Measurements from ENCODE around the gene YES1. TPM values are rescaled to one million over a fixed set of nuclear protein-coding genes. Genes with fewer than 3 reads are reported as not detected.

The YES1 gene
- 48.5 TPM for total RNA-seq
- polyA plus RNA-seq (ENCODE audit: insufficient read depth, low read depth, low replicate concordance), result 12.6 TPM
- long read RNA-seq, donor 1, full-length matches to known transcripts, result 5 of 12 reads
- long read RNA-seq, donor 1, partial matches to known transcripts, result 7 of 12 reads
- long read RNA-seq, donor 1, other reads (novel, unspliced or antisense), result 0 of 12 reads
- long read RNA-seq, donor 2, full-length matches to known transcripts, result 9 of 9 reads
- long read RNA-seq, donor 2, partial matches to known transcripts, result 0 of 9 reads
- long read RNA-seq, donor 2, other reads (novel, unspliced or antisense), result 0 of 9 reads
- long read RNA-seq, donor 3, full-length matches to known transcripts, result 16 of 26 reads
- long read RNA-seq, donor 3, partial matches to known transcripts, result 10 of 26 reads
- long read RNA-seq, donor 3, other reads (novel, unspliced or antisense), result 0 of 26 reads
- long read RNA-seq, donor 4, full-length matches to known transcripts, result 14 of 14 reads
- long read RNA-seq, donor 4, partial matches to known transcripts, result 0 of 14 reads
- long read RNA-seq, donor 4, other reads (novel, unspliced or antisense), result 0 of 14 reads
- long read RNA-seq, donor 5, result 0 reads
- long read RNA-seq, donor 6, full-length matches to known transcripts, result 1 of 1 reads
- long read RNA-seq, donor 6, partial matches to known transcripts, result 0 of 1 reads
- long read RNA-seq, donor 6, other reads (novel, unspliced or antisense), result 0 of 1 reads
- long read RNA-seq, donor 7, full-length matches to known transcripts, result 23 of 38 reads
- long read RNA-seq, donor 7, partial matches to known transcripts, result 3 of 38 reads
- long read RNA-seq, donor 7, other reads (novel, unspliced or antisense), result 12 of 38 reads
- long read RNA-seq, donor 8, full-length matches to known transcripts, result 4 of 14 reads
- long read RNA-seq, donor 8, partial matches to known transcripts, result 10 of 14 reads
- long read RNA-seq, donor 8, other reads (novel, unspliced or antisense), result 0 of 14 reads
- long read RNA-seq, donor 9, full-length matches to known transcripts, result 2 of 8 reads
- long read RNA-seq, donor 9, partial matches to known transcripts, result 6 of 8 reads
- long read RNA-seq, donor 9, other reads (novel, unspliced or antisense), result 0 of 8 reads
- long read RNA-seq, donor 10, full-length matches to known transcripts, result 4 of 4 reads
- long read RNA-seq, donor 10, partial matches to known transcripts, result 0 of 4 reads
- long read RNA-seq, donor 10, other reads (novel, unspliced or antisense), result 0 of 4 reads

- FAIRE-seq (no peak), DNase-seq (peak in 4 of 5 donors; percentile 62 to 92 (median 88))
- Histone ChIP-seq H3K36me3 (ENCODE audit: control insufficient read depth in 2 of 3, insufficient read depth in 3 of 3, low read length in 3 of 3) (no peaks in the 10 kb centered on the region), H3K9ac (ENCODE audit: low read length in 3 of 3) (peak within 1 kb of the TSS; percentile 70 to 86 (median 83)), H3K27ac (ENCODE audit: low read depth in 2 of 2, low read length in 2 of 2) (peak within 1 kb of the TSS; percentile 92 to 96), H3K4me3 (ENCODE audit: low read length in 3 of 3) (peak within 1 kb of the TSS; percentile 86 to 91 (median 89)), H3K27me3 (ENCODE audit: control insufficient read depth, insufficient read depth, low read length) (no peaks in the 10 kb centered on the region), H3K9me3 (ENCODE audit: control insufficient read depth in 2 of 3, insufficient read depth in 1 of 3, low read length in 3 of 3) (no peaks in the 10 kb centered on the region), H3K4me1 (ENCODE audit: control insufficient read depth in 2 of 3, insufficient read depth in 2 of 3, low read depth in 1 of 3, low read length in 3 of 3) (peaks cover 0 to 10% (median 5%) of the 10 kb centered on the region in 3 donors)
- intact Hi-C loops (cut with DNase I), result no loop called here
- TF ChIP-seq, protein P1, sequence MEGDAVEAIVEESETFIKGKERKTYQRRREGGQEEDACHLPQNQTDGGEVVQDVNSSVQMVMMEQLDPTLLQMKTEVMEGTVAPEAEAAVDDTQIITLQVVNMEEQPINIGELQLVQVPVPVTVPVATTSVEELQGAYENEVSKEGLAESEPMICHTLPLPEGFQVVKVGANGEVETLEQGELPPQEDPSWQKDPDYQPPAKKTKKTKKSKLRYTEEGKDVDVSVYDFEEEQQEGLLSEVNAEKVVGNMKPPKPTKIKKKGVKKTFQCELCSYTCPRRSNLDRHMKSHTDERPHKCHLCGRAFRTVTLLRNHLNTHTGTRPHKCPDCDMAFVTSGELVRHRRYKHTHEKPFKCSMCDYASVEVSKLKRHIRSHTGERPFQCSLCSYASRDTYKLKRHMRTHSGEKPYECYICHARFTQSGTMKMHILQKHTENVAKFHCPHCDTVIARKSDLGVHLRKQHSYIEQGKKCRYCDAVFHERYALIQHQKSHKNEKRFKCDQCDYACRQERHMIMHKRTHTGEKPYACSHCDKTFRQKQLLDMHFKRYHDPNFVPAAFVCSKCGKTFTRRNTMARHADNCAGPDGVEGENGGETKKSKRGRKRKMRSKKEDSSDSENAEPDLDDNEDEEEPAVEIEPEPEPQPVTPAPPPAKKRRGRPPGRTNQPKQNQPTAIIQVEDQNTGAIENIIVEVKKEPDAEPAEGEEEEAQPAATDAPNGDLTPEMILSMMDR (IDR thresholded peaks at IDR 0.05; ENCODE audit: borderline replicate concordance, extremely low read depth, insufficient read depth), result no peak
Measured at GRCh38 chr18:811892-812375, at the start of gene YES1. TSS of gene YES1 (minus strand) at chr18:812242. CDS start at chr18:756827, 55,415 bp downstream.

- Histone ChIP-seq H3K27ac (ENCODE audit: low read depth in 2 of 2, low read length in 2 of 2) (no peak overlapping the region), H3K36me3 (ENCODE audit: control insufficient read depth in 2 of 3, insufficient read depth in 3 of 3, low read length in 3 of 3) (no peaks in the 10 kb centered on the region), H3K9ac (ENCODE audit: low read length in 3 of 3) (no peak overlapping the region), H3K4me1 (ENCODE audit: control insufficient read depth in 2 of 3, insufficient read depth in 2 of 3, low read depth in 1 of 3, low read length in 3 of 3) (no peaks in the 10 kb centered on the region), H3K9me3 (ENCODE audit: control insufficient read depth in 2 of 3, insufficient read depth in 1 of 3, low read length in 3 of 3) (no peaks in the 10 kb centered on the region), H3K27me3 (ENCODE audit: control insufficient read depth, insufficient read depth, low read length) (no peaks in the 10 kb centered on the region), H3K4me3 (ENCODE audit: low read length in 3 of 3) (no peak overlapping the region)
- intact Hi-C loops (cut with DNase I), result no loop called here
- DNase-seq (no peak), FAIRE-seq (no peak)
- TF ChIP-seq, protein P1 (IDR thresholded peaks at IDR 0.05; ENCODE audit: borderline replicate concordance, extremely low read depth, insufficient read depth), result no peak
Measured at GRCh38 chr18:857986-858385, 45.9 kb upstream of the YES1 start.

DNA sequence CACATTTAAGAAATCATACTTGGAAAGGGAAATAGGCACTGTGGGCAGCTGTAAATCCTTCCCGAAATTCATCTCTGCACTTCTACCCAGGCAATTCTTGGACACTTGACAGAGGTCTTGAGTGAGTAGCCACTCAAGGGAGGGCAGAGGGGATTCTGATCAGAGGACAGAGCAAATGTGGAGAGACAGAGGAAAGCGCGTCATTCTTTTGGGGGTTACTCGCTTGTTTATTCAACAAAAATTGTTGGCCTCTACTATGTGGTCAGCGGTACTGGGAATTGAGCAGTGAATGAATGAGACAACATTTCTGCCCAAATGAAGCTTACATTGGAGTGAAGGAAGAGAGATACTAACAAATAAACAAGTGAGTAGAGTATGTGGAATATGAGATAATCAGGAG lies 41.4 kb upstream of the YES1 start:
- no peak overlapping the region for H3K9ac ChIP-seq (ENCODE audit: low read length in 3 of 3)
- H3K4me1 ChIP-seq (ENCODE audit: control insufficient read depth in 2 of 3, insufficient read depth in 2 of 3, low read depth in 1 of 3, low read length in 3 of 3), result peaks cover 0 to 8% (median 1%) of the 10 kb centered on the region in 3 donors
- TF ChIP-seq, protein P1 (IDR thresholded peaks at IDR 0.05; ENCODE audit: borderline replicate concordance, extremely low read depth, insufficient read depth), result no peak
- no peaks in the 10 kb centered on the region for H3K9me3 ChIP-seq (ENCODE audit: control insufficient read depth in 2 of 3, insufficient read depth in 1 of 3, low read length in 3 of 3)
- FAIRE-seq (no peak), DNase-seq (no peak)
- intact Hi-C loops (cut with DNase I), result no loop called here
- no peak overlapping the region for H3K27ac ChIP-seq (ENCODE audit: low read depth in 2 of 2, low read length in 2 of 2)
- H3K27me3 ChIP-seq (ENCODE audit: control insufficient read depth, insufficient read depth, low read length), result no peaks in the 10 kb centered on the region
- no peaks in the 10 kb centered on the region for H3K36me3 ChIP-seq (ENCODE audit: control insufficient read depth in 2 of 3, insufficient read depth in 3 of 3, low read length in 3 of 3)
- H3K4me3 ChIP-seq (ENCODE audit: low read length in 3 of 3), result no peak overlapping the region
